Type B pancreatic cell (in vitro differentiated cells): ENCODE measurements around the gene EXOC4. TPM values are rescaled to one million over a fixed set of nuclear protein-coding genes. Genes with fewer than 3 reads are reported as not detected.
"Not testable (repeated sequence)": the region's sequence is repeated elsewhere in the genome, so short reads cannot be mapped to it uniquely, and the experiment has no call there.

Source experiments
- DNase-seq: peaks from one replicate; pipeline ENCODE4 v3.0.0; 2021; ENCODE audit warnings: mixed read lengths; ENCODE audit not compliant: unreplicated experiment; ENCODE audit errors: extremely low spot score
- H3K27ac Mint-ChIP-seq: 2 replicates; pipeline ENCODE4 v1.8.0; 2021; ENCODE audit warnings: mild to moderate bottlenecking, mixed read lengths
- H3K27me3 Mint-ChIP-seq: 2 replicates; pipeline ENCODE4 v1.8.0; 2021; ENCODE audit warnings: mixed read lengths
- H3K36me3 Mint-ChIP-seq: 2 replicates; pipeline ENCODE4 v1.8.0; 2021; ENCODE audit warnings: mixed read lengths
- H3K4me1 Mint-ChIP-seq: one replicate; pipeline ENCODE4 v1.8.0; 2021; ENCODE audit warnings: mixed read lengths; ENCODE audit not compliant: unreplicated experiment
- H3K4me3 Mint-ChIP-seq: 2 replicates; pipeline ENCODE4 v1.8.0; 2021; ENCODE audit warnings: mild to moderate bottlenecking, mixed read lengths
- H3K9me3 Mint-ChIP-seq: 2 replicates; pipeline ENCODE4 v1.8.0; 2021; ENCODE audit warnings: mixed read lengths
- CTCF ChIP-seq: fragments of 200-600 bp; sonication (generic); conservative IDR thresholded peaks from 2 replicates; pipeline ENCODE4 v1.5.0; 2021; ENCODE audit warnings: antibody characterized with exemption, mild to moderate bottlenecking
- total RNA-seq: library from RNA; stranded (reverse); gene quantifications from 2 replicates; pipeline ENCODE4 v1.2.1, GENCODE V29; 2021; ENCODE audit warnings: low replicate concordance

Gene EXOC4
- total RNA-seq, 1 donor from 2014 or later, result 95.5 TPM

GRCh38 chr7:133275446-133276095 lies 22.7 kb downstream of the EXOC4 start:
- H3K4me3 Mint-ChIP-seq, result no peak overlapping the region
- peaks cover 15% of the 10 kb centered on the region for H3K4me1 Mint-ChIP-seq
- H3K27me3 Mint-ChIP-seq, result no peaks in the 10 kb centered on the region
- H3K9me3 Mint-ChIP-seq, result no peaks in the 10 kb centered on the region
- no peak overlapping the region for H3K27ac Mint-ChIP-seq
- no peak for TF ChIP-seq CTCF
- no peak for DNase-seq
- peaks cover 34% of the 10 kb centered on the region for H3K36me3 Mint-ChIP-seq

- not testable (repeated sequence) for H3K4me1 Mint-ChIP-seq, H3K4me3 Mint-ChIP-seq, DNase-seq, H3K27ac Mint-ChIP-seq, H3K9me3 Mint-ChIP-seq, H3K27me3 Mint-ChIP-seq
- H3K36me3 Mint-ChIP-seq, result peaks cover 44% of the 10 kb centered on the region
These were observed 26.1 kb downstream of the EXOC4 start for GRCh38 chr7:133278975-133279374.

GRCh38 chr7:133282094-133282493 lies 29.2 kb downstream of the EXOC4 start:
- no peaks in the 10 kb centered on the region for H3K9me3 Mint-ChIP-seq
- H3K4me3 Mint-ChIP-seq, result no peak overlapping the region
- H3K36me3 Mint-ChIP-seq, result peaks cover 38% of the 10 kb centered on the region
- no peak for TF ChIP-seq CTCF
- no peak for DNase-seq
- no peak overlapping the region for H3K27ac Mint-ChIP-seq
- no peaks in the 10 kb centered on the region for H3K27me3 Mint-ChIP-seq
- no peaks in the 10 kb centered on the region for H3K4me1 Mint-ChIP-seq

- Mint-ChIP-seq H3K4me3 (no peak overlapping the region), H3K27ac (no peak overlapping the region), H3K27me3 (no peaks in the 10 kb centered on the region), H3K4me1 (no peaks in the 10 kb centered on the region), H3K9me3 (no peaks in the 10 kb centered on the region), H3K36me3 (peaks cover 27% of the 10 kb centered on the region)
- TF ChIP-seq CTCF, result no peak
- DNase-seq, result no peak
These were observed 31.2 kb downstream of the EXOC4 start for GRCh38 chr7:133284092-133284491.

- Mint-ChIP-seq H3K27me3 (no peaks in the 10 kb centered on the region), H3K36me3 (peaks cover 42% of the 10 kb centered on the region), H3K4me3 (no peak overlapping the region), H3K9me3 (no peaks in the 10 kb centered on the region), H3K4me1 (no peaks in the 10 kb centered on the region), H3K27ac (no peak overlapping the region)
- DNase-seq, result no peak
- no peak for TF ChIP-seq CTCF
These were observed 36.1 kb downstream of the EXOC4 start for GRCh38 chr7:133288970-133289369.

GRCh38 chr7:133290041-133290440 lies 37.2 kb downstream of the EXOC4 start:
- TF ChIP-seq CTCF, result no peak
- Mint-ChIP-seq H3K4me3 (no peak overlapping the region), H3K9me3 (no peaks in the 10 kb centered on the region), H3K27me3 (no peaks in the 10 kb centered on the region), H3K36me3 (peaks cover 39% of the 10 kb centered on the region), H3K4me1 (no peaks in the 10 kb centered on the region), H3K27ac (no peak overlapping the region)
- no peak for DNase-seq
